GM21717 (cell line): ENCODE measurements around the gene CMSS1.

ENCODE experiments used
- ATAC-seq: cut with Tn5 transposase; IDR thresholded peaks from one replicate; pipeline ENCODE4 v1.9.1; 2021; ENCODE audit warnings: mild to moderate bottlenecking, moderate library complexity; ENCODE audit not compliant: unreplicated experiment

The CMSS1 gene

GRCh38 chr3:100160521-100160920 lies 342.9 kb downstream of the CMSS1 start:
- ATAC-seq = no peak

- no peak for ATAC-seq
These were observed 346.1 kb downstream of the CMSS1 start for GRCh38 chr3:100163787-100164186.

- no peak for ATAC-seq
These were observed 347.1 kb downstream of the CMSS1 start for GRCh38 chr3:100164743-100165142.

- ATAC-seq = no peak
These were observed 348.4 kb downstream of the CMSS1 start for GRCh38 chr3:100165926-100166550.

DNA sequence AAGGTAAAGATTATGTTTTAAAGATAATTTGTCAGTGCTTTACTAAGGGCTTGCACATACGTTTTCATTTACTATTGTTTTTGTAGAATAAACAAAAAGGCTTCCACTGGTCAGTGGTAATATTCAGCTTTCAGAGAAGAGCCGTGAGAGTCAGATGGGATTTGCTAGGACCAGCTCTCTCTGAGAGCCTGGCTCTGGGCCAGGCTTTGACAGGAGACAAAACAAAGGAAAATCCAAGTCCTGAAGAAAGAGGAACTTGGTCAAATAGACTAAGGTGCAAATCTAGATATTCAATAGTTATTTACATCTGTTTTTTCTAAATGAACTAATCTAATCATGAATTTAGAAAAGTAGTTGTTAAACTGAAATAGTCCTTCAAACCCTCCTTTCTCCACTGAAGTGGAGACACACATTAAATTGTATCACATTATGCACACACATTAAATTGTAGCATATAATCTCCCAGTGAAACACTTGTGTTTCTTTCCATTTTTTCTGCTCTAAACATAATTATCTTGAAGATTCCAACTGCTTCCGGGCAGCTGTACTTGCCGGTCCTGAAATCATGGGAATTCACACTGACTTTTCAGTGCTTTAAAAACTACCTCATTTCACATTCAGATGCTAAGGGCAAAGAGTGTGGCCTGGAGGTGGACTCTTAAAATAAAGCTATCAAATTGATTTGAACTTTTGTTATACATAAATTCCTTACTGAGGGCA lies 351.7 kb downstream of the CMSS1 start:
- ATAC-seq = no peak

- ATAC-seq = no peak
These were observed 352.8 kb downstream of the CMSS1 start for GRCh38 chr3:100170486-100170885.

- no peak for ATAC-seq
These were observed 353.7 kb downstream of the CMSS1 start for GRCh38 chr3:100171211-100171914.

DNA sequence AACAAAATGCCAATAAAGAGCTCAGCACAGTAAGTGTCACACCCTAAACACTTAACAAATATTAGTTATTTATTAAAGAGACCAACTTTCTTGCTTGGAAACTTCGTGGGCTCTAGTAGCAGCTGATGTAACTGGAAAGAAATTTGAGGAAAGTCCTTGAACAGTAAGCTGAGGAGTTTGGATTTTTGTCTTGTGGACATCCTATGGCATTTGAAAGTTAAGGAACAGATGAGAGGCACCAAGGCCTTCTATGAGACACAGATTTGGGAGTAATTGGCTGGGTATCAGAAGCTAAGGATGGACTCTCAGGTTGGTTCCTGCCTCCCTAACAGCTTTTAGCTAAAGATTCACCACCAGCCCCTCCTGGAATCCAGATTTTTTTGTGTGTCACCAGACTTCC lies 356.3 kb downstream of the CMSS1 start:
- no peak for ATAC-seq

GRCh38 chr3:100175637-100176280 lies 358.1 kb downstream of the CMSS1 start:
- no peak for ATAC-seq

DNA sequence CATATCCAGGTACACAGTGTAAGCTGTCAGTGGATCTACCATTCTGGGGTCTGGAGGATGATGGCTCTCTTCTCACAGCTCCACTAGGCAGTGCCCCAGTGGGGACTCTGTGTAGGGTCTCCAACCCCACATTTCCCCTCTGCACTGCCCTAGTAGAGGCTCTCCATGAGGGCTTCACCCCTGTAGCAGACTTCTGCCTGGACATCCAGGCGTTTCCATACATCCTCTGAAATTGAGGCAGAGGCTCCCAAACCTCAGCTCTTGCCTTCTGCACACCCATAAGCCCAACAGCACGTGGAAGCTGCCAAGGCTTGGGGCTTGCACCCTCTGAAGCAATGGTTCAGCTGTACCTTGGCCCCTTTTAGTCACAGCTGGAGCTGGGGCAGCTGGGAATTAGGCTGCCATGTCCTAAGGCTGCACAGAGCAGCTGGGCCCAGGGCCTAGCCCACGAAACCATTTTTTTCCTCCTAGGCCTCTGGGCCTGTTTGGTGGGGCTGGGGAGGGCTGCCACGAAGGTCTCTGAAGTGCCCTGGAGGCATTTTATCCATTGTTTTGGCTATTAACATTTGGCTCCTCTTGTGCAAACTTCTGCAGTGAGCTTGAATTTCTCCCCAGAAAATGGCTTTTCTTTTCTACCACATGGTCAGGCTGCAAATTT lies 362.2 kb downstream of the CMSS1 start:
- ATAC-seq = no peak

- ATAC-seq = no peak
These were observed 366.0 kb downstream of the CMSS1 start for GRCh38 chr3:100183608-100184125.

- no peak for ATAC-seq
These were observed 367.4 kb downstream of the CMSS1 start for GRCh38 chr3:100184948-100185570.

DNA sequence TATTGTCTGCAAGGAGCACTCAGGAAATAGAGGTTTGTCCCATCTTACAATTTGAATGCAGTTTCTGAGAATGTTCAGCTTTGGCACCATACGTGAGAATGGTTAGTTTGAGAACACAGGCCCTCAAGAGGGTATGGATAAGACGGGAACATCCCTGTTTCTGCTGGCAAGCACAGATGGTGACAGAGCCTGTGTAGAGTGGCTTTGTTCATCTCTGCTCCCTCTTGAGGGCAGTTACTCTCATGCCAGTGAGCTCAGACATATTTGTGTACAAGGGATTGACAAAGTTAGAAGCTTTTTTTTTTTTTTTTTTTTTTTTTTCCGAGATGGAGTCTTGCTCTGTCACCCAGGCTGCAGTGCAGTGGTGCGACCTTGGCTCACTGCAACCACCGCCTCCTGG lies 368.2 kb downstream of the CMSS1 start:
- ATAC-seq = no peak

DNA sequence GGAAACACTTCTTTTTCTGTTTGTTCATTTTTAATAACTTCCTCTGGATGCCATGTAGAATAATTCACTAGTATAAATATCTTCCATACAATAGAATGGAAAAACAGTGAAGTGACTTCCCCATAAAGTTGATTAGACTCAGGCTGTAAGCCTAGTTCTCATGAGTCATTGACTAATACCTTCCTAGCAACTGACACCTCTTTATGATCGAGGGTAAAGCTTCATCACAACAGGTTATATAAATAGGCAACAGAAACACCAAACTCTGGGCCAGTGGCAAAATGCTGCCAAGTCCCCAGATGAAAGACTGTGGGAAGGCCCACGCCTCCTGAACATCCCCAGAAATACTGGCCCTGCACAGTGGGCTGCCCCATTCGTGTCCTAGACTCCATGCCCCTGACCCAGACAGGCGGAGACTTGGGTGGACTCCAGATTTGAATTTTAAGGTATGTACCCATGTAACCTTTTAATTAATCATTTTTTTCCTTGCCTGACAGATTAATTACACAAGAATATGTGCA lies 371.8 kb downstream of the CMSS1 start:
- ATAC-seq = no peak

DNA sequence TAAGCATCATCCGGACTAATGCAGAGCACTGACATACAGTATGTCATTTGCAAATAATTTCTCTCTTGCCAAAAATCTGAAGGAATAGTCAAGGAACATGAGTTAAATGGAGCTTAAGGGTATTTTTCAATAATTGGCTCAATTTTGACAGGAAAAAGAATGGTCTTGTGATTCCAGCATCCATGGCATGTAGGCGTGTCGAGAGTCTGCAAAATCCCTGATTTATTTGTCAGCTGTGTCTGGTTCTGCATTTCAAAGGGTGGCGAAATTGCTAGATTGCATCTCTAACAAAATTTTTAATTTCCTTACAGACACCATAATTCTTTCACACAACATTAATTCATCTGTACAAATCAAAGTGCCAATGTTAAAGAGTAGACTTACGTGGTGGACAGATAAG lies 377.7 kb downstream of the CMSS1 start:
- no peak for ATAC-seq

DNA sequence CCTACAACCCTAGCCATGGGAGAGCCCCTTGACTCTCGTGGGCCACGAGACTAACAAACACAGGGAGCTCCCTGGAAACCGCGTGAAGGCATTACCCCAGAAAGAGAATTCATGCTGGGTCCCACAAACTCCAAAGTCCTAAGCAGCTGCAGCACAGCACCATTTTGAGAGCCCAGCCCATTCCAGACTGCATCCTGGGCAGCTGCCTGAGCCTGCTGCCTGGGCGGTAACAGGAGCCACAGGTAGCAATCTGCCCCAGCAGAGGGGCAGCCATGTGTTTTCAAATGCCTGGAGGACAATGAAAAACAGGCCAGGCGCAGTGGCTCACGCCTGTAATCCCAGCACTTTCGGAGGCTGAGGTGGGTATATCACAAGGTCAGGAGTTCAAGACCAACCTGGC lies 380.2 kb downstream of the CMSS1 start:
- no peak for ATAC-seq

- ATAC-seq = no peak
These were observed 381.1 kb downstream of the CMSS1 start for GRCh38 chr3:100198579-100199269.

- no peak for ATAC-seq
These were observed 387.5 kb downstream of the CMSS1 start for GRCh38 chr3:100205171-100205570.

DNA sequence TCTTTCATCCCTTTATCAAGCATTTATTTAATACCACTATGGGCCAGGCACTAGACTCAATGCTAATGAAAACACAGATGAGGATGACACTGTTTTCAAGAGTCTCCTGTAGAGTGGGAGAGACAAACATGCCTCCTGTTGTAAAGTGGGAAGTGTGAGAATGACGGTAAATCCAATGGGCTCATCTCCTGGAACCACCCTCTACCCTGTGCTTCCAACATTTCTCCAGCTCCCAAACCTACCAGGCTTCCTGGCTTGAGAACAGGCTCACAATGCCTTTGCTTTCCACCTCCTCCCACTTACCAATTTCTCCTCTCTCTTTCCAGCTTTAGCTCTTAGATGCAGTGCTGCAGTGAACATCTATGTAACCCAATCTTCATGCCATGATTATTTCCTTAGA lies 389.0 kb downstream of the CMSS1 start:
- no peak for ATAC-seq

GRCh38 chr3:100207886-100208285 lies 390.2 kb downstream of the CMSS1 start:
- ATAC-seq = no peak
